IPS-NIHi11 (cell line): ENCODE data around the gene DPP10.

Experiments
- DNase-seq: peaks from one replicate; pipeline ENCODE4 v3.0.0; 2012; ENCODE audit warnings: mixed read lengths, low spot score

The DPP10 gene

DNA sequence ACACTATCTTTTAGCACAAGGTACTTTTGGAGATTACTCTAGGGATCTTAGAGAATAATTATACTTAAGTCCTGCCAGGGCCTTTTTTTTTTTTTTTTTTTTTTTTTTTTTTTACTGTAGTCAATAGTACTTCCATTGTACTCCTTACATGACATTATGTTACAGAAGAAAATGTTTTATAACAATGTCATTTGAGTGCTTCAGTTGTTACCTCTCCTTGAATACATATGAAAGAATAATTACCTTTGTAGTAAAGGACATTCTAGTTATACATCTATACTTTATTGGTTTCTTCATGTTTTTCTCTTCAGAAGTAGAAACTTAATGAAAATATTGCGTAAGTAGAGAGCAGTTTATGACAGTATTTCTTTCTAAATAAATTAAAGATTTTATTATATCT lies 834.9 kb downstream of the DPP10 start:
- no peak for DNase-seq

DNA sequence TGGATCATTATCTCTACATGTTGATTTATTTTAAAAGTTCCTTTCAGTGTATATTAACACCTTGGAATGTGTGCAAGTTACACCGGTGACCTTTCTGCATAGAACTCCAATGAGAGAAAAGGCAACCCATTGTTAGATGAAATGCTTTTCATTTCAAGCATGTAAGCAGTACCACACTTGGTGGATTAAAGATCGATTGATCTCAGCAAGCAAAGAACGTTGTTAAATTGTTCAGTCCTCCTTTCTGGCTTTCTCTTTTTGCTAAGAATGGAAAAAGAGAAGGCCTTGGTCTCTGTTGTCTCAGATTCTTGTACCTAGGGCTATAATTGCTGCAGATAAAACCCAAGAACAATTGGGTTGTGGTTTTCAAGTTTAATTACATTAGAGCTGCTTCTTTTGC lies 843.0 kb downstream of the DPP10 start:
- DNase-seq = no peak

DNA sequence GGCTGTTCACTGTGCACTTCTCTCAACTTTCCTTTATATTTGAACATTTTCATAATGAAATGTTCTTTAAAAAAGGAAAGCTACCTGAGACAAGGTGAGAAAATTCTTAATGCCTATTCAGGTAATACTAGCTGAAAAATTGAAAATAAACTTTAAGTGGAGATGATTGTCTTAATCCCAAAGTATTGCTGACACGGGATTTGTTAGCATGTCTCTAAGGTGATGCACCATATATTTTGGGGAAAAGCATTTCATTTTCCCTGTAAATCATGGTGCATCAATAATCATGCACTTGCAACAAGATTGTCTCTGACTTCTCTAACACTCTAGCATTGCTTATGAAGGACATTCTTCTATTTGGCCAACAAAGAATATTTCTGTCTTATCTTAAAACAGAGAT lies 848.0 kb downstream of the DPP10 start:
- no peak for DNase-seq

DNA sequence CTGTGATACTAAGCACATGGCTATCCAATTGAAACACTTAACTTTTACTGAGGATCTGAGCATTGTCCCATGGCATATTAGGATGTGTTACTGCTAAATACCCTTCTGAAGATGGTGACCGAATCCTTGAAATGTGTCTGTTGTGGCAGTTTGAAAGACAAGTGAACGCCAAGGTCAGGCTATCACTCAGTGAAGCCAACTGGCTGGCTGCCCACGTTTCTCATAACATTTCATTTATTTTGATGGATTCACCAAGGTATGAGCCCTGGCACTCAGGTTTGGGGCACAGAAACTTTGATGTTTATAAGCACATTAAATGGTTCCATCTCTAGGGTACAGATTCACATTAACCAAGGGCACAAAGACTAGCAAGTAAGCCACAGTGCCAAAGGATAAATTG lies 850.3 kb downstream of the DPP10 start:
- no peak for DNase-seq

DNA sequence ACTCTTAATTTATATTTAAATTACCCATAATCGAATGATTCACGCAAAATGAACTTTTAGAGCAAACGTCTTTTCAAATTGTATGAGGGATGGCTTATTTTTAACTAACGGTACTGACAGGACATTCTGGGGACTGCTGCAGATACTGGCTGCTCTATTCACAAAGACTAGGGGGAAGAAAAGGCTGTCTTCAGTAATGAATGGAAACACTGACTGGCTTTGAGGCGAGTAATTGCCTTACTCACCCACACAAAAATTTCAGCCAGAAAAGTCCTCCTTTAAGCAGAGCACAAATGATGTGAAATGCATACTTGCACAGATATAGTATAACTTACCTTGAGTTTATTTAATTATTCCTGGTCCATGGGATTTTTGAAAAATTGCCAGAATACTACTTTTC lies 852.6 kb downstream of the DPP10 start:
- peak; percentile 7 for DNase-seq

DNA sequence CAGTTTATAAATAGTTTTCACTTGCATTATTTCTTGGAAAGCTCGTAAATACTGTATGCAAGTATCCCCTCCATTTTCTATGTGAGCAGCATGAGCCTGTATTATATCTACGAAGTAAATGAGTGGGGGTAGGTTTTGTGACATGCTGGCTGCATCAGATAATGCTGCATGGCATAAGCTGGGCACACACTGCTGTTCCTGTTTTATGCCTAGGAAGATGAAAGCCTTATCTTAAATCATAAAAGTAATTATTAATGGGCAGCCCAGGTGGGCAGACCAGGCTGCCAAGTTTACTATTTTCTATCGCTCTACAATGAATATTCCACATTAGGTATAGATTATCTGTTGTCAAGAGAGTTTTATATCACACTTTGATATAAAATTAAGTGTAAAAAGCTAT lies 854.6 kb downstream of the DPP10 start:
- DNase-seq = no peak

DNA sequence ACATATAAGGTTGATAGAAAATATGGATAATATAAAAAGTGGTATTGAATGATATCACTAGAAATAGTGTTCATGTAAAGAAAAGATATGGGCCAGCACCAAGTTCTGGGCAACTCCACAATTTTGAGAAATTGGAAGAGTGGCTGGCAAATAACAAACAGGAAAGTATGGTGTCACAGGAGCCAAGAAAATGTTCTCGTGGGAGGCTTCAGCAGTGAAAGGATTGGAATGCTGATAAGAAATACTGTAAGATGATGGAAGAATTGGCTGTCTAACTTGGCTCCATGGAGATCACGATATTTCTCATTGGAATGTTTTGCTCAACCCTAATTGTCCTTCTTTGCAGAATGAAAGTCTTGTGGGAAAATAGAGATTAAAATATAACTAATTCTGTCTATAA lies 856.8 kb downstream of the DPP10 start:
- DNase-seq = no peak

DNA sequence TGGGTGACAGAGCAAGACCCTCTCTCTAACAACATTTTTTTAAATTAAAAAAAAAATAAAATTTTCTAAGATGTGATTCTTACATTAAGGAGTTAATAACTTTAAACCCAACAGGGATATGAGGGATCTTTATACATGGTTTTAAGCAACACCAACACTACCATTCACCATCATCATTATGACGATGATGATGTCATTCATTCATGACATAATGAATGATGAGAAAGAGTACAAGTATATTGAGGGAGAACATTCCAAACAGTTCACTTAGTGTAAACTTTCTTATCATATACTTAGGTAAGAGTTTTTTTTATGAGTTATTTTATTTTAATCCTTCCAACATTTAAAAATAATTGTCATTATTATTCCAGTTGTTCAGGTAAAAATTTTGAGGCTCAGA lies 863.3 kb downstream of the DPP10 start:
- no peak for DNase-seq

DNA sequence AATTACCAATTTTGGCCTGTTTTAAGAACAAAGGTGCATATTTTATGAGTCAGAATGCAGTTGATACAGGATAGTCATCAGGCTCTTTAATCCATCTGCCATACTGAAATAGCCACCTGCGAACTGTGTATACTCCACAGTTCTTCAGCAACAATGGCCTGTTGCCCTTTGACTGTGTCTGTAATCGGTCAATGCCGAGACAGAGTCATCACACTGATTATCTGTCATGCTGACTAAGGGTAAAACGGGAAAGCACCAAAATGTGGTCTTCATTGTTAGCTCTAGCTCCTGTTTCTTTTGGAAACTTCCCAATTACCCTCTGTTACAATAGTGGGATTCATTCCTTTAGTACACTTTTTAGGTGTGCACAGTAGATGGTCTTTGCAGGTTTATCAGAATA lies 871.7 kb downstream of the DPP10 start:
- DNase-seq = no peak

DNA sequence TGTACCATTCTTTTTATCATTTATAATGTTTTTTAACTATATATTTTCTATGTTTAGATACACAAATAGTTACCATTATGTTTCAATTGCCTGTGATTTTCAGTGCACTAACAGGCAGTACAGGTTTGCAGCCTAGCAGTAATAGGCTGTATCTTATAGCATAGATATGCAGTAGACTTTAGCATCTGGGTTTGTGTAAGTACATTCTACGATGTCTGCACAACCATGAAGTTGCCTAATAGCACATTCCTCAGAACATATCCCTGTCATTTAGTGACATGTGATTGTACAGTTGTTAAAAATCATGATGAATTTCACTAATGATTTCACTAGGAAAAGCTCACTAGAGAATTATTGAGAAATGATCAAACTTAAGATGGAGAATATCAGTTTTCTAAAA lies 884.6 kb downstream of the DPP10 start:
- no peak for DNase-seq

DNA sequence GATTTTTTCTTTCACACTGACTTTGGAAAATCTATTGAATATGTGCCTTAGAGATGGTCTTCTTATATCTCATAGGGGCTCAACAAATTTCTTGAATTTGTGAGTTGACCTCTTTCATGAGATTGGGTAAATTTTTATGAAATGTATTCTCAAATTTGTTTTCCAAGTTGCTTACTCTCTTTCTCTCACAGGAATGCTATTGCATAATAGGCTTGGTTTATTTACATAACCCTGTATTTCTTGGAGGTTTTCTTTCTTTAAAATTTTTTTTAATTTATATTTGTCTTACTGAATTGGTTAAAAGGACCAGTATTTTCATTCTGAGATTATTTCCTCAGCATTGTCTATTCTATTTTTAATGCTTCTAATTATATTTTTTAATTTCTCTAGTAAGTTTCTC lies 917.1 kb downstream of the DPP10 start:
- DNase-seq = no peak

DNA sequence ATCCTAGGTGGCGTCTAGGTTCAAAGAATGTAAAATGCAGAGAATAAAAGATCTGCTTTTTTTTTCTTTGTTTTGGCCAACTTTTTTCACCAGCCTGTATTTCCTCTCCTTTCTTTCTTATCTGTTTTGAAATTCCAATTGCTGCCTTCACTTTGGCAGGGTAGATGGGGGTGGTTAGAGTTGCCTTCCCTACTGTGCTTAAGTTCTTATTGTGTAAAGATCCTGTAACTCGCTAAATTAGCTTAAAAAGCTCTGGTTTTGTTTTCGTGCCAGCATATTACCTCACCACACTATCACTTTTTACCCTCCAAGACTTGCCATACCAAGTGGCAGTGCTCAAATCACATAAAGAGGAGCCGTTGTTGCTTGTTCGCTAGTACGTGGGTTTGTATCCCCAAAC lies 921.7 kb downstream of the DPP10 start:
- DNase-seq = peak; percentile 16

DNA sequence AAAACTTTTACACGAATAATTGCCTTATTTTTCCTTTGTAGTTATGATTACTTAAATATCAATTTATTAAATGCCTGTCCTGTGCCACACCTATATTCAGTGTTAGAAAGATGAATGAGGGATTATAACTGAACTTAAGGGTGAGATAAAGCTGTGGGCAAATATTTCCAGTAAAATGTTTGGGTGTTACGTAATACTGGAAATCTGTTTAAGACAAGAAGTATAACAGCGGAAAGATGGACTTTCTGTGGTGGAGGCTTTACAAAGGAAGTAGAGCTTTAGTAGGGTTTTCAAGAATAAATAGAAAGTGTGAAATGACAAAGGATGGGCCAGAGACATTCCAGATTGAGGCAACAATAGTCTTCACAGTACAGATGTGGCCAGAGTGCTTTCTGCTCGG lies 927.0 kb downstream of the DPP10 start:
- no peak for DNase-seq

DNA sequence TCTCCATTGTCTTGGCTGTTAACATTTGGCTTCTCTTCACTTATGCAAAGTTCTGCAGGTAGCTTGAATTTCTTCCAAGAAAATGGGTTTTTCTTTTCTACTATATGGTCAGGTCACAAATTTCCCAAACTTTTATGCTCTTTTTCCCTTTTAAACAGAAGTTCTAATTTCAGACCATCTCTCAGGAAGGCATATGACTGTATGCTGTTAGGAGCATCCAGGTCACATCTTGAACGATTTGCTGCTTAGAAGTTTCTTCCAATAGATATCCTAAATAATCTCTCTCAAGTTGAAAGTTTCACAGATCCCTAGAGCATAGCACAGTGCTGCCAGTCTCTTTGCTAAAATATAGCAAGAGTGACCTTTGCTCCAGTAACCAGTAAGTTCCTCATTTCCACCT lies 932.5 kb downstream of the DPP10 start:
- DNase-seq = no peak

DNA sequence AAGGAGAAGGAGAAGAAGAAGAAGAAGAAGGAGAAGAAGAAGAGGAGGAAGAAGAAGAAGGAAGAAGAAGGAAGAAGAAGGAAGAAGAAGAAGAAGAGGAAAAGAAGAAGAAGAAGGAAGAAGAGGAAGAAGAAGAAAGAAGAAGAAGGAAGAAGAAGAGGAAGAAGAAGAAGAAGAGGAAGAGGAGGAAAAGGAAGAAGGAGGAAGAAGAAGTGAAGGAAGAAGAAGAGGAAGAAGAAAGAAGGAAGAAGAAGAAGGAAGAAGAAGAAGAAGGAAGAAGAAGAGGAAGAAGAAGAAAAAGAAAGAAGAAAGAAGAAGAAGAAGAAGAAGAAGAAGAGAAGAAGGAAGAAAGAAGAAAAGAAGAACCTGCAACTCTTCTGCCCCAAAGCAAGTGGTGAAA lies 942.0 kb downstream of the DPP10 start:
- DNase-seq = no peak

DNA sequence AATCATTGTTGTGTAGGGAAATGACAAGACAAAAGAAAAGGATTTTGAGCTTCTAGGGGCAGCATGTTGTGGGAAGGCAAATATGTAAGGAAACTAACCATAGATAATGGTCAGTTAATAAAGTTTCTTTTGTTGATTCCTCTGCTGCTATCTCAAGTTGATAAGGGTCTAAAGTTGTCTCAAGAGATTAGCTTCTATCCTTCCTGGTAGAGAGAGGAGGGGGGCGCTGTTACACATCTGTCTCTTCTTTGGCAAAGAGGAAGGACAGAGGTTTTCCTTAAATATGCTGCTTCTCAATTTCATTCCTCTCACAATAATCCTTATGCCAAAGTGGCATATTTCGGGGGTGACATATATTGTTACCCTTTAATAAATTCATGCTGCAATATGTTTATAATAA lies 944.0 kb downstream of the DPP10 start:
- no peak for DNase-seq

DNA sequence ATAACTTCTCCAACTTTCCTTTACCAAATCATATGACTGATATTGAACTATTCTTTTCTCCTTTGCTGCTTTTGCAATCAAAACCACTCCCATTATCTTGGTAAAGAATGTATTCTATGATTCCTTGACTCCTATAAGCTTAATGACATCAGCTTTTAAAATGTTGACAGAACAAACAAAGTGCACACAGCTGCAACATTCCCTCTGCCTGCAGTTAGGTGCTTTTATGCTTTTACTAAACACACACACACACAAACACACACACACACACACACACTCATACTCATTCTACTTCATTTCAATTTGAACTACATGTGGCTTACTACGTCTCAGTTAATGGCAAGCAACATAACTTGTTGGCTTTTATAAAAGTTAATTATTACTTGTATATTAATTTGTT lies 946.6 kb downstream of the DPP10 start:
- no peak for DNase-seq

DNA sequence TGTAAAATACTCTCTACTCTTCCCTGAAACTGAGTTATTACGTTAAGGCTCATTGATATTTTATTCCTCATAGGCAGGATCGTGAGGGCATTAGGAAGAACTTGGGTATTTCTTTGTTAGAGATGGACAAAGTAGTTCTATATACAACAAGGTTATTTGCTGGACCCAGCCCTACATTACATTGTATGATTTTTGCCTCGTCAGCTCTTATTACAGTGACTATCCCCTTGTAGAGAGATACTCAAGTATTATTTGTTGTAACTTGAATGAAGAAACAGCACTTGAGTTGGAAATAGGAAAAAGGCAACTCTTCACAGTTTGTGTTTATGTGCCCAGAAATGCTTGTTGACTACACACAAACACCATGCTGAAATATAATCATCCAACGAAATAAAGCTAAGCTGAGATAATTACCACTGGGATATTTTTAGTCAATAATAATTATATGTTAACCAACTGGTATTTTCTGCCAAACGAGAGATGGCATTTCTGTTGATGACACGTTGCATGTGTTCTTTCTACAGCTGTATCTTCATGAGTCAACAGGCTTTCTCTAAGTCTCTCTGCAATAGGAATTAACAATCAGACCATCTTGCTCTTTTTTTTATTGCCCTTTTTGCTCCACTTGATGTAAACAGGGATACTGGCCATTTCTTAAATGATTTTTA lies 947.6 kb downstream of the DPP10 start:
- no peak for DNase-seq

DNA sequence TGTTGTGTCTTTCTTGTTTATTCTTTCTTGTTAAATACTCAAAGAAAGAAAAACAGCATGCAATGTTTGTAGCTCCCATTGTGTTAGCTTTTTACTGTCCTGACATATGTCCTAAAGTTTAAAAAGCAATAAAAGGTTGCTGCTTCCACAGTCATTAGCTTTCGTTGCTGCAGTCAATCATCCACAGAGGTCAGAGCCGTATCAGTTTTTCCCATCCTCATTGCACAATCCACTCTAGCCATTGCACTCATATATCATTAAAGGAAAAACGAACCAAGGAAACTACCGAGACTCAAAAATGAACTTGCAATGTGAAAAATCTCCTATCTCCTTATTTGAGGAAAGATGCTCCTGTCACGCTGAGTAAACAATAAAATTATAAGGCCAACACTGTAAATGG lies 954.1 kb downstream of the DPP10 start:
- no peak for DNase-seq

DNA sequence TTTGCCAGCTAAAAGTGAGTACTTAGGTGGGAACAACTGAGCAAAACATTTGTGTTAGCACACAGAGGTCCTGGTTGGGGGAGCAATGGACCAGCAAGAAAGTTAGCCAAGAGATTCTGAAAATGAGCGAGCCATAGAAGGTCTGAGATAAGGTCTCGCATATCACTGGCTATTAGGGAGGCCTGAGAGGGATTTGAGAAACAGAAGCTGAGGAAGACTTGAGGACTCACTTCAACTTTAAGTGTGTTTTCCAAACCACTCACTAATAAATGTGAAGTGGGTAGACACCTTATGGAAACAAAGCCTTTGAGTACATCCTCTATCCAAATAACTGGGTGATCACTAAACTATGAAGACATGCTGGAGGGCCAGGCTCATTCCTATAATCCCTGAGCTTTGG lies 958.5 kb downstream of the DPP10 start:
- DNase-seq = no peak

DNA sequence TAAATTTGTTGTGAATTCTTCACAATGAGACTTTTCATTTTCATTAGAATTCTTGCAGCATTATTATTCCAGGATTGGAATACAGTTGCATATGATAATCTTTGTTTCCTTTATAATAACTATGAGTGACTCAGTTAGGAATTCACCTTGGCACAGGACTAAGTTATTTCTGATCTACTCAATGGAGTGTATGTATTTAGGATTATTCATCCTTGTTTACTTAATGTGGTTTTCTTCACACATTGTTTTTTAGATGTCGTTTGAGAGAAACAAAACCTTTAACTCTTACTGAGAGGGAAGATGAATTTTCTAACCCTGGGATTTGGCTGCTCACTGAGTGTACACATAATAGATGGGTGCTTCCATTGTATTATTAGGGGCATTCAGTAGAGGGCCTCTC lies 970.1 kb downstream of the DPP10 start:
- DNase-seq = no peak

DNA sequence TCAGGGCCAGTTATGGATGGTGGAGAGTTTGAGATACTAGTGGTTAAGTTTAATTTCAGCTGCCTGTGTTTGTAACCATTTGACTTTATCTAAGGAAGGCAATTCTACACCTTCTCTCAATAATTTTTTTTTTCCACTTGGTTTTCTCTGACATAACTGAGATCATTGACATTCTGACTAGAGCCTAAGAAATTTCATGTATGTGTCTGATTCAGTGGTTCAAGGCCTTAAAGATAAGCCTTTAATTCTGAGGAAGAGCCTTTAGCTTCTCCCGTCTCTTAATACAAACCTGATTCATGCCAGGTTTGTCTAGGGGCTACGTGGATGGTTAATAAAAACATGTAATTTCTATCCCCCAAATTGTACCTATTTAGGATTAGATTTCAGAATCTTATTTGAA lies 971.4 kb downstream of the DPP10 start:
- no peak for DNase-seq

DNA sequence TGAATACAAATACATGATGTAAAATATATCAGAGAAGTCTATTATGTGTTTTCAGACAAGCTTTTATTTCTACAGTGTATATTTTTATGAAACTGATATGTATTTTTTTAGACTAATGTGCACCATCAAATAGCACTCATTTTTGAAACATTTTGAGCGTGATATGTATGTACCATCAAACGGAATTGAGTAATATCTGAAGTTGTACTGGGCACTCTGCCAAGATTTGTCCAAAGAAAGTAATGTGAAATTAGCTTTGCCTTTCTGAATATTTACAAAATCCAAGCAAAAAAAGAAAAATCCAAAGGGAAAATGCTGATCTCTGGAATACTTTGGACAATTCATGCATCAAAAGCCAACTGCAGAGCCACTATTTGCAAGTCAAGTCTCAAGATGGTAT lies 972.0 kb downstream of the DPP10 start:
- DNase-seq = no peak

DNA sequence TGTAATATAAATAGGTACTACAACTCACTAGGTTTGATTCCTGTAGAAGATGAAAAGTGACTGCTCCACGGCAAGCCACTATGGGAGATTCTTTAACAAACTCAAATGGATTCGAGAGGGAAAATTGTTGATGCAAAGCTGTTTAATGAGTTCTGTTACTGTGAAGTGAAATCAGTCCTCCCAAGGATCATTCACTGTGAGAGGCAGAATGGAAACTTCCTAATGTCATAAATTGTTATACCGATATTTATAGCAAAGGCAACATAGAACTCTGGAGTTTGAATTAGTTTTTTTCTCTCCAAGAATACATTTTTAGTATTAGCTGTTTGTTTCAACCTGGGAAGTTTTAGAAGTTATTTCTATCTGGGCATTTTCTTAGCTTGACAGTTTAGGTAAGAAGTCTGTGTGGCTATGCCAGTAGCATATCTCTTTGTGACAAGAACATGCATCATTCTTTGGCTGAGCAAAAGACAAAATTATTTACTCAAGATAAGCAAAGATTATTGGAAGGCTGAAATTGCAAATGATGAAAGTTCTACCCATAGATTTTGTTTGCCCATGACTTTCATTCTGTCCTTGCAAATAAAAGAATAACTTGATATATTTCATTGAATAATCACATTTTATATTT lies 979.7 kb downstream of the DPP10 start:
- no peak for DNase-seq
